Measurements from ENCODE around the gene CAMTA1.

Gene CAMTA1

DNA sequence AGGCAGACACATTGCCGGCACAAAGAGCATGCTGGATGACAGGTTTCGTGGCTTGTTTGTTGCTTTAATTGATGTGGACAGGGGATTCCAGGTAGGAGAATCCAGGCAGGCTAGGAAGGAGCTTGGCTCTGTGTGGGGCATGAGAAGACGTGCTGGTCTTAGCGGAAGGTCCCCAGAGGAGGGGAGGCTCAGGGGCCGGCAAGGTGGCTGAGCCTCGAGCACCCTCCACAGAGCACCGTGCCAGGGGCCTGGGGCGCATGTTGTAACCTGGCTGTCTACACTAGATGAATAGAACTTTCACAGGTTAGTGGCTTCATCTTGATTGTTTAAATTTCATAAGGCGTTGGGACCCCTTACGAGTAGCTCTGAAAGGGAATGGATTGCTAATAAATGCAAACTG is 223.1 kb downstream of the CAMTA1 start:
- Histone ChIP-seq H3K9ac (ENCODE audit: low read length) (no peak overlapping the region), H3K9me3 (ENCODE audit: low read length) (no peaks in the 10 kb centered on the region), H3K4me3 (ENCODE audit: low read depth in 1 of 2, low read length in 2 of 2) (no peak overlapping the region), H3K27ac (ENCODE audit: low read depth, low read length) (no peak overlapping the region), H3K4me1 (ENCODE audit: insufficient read depth, low read length) (no peaks in the 10 kb centered on the region), H3K27me3 (ENCODE audit: control insufficient read depth in 1 of 2, insufficient read depth in 2 of 2, low read length in 2 of 2) (no peaks in the 10 kb centered on the region), H3K36me3 (ENCODE audit: insufficient read depth, low read length) (no peaks in the 10 kb centered on the region)

DNA sequence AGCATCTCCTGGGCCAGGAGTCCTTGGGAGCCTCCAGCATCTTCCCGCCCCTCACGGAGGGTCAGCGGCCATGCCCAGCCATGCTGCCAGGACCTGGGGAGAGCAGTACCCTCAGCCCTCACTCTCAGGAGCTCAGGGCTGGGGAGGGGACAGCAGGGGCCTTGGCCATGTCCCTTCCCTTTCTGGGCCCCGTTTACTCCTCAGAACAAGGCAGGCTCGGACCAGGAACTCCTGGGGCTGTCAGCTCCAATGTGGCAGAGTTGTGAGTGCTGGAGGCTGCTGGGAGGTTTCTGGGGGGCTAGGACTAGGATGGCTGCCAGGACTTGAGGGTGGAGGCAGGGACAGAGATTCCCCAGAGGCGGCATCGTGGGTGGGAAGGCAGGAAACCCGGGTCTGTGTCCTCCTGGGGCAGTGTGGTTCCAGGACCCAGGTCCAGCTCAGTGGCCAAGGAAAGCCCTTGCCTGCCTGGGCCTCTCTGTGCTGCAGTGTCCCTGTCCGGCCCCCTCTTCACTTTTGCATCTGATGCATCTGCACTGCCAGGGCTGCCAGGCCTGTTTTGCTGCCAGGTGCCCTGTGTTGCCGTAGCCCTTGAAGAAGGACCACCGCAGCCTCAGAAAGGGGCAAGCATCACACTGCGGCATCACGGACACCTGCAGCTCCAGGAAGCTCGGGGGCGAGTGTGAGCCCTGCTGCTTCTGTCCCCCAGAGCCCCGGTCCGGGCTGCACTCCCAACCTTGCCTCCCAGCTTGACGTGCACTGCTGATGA is 223.9 kb downstream of the CAMTA1 start:
- Histone ChIP-seq H3K4me3 (ENCODE audit: low read depth in 1 of 2, low read length in 2 of 2) (no peak overlapping the region), H3K4me1 (ENCODE audit: insufficient read depth, low read length) (no peaks in the 10 kb centered on the region), H3K9ac (ENCODE audit: low read length) (no peak overlapping the region), H3K9me3 (ENCODE audit: low read length) (no peaks in the 10 kb centered on the region), H3K36me3 (ENCODE audit: insufficient read depth, low read length) (no peaks in the 10 kb centered on the region), H3K27me3 (ENCODE audit: control insufficient read depth in 1 of 2, insufficient read depth in 2 of 2, low read length in 2 of 2) (no peaks in the 10 kb centered on the region), H3K27ac (ENCODE audit: low read depth, low read length) (no peak overlapping the region)

DNA sequence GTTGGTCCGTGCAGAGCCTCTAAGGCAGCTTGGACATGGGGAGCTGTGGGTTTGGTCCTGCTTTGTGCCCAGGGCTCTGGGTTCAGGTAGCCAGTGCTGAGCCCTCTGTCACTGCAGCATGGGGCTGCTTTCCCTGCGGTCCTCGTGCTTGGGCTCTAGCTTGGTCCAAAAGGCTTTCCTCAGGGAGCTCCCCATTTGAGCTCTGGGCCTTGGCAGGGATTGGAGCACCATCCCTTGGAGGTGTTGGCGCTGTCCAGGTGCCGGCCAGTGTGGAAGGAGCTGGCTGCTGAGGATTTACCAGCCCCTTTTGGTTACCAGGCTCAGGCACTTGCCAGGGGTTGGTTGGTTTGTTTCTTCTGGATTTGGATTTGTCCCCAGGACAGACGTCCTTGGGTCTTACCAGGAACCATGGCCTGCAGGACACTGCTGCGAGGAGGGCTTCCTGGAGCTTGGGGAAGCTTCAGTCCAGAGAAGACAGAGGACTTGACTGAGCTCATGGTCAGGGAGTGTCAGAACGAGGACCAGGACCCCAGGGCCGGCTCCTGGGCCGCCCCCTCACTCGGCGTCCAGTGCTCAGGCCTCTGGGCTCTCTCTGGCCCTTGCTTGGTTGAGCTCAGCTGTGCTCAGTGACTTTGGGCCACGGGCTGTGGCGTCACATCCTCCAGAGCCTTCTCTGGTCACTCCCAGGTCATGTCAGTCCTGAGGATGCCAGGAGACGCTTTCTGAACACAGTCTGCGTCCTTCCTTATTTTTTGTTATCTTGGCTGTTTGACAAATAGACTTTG is 224.7 kb downstream of the CAMTA1 start:
- no peak overlapping the region for H3K4me3 ChIP-seq (ENCODE audit: low read depth in 1 of 2, low read length in 2 of 2)
- no peaks in the 10 kb centered on the region for H3K27me3 ChIP-seq (ENCODE audit: control insufficient read depth in 1 of 2, insufficient read depth in 2 of 2, low read length in 2 of 2)
- H3K4me1 ChIP-seq (ENCODE audit: insufficient read depth, low read length), result no peaks in the 10 kb centered on the region
- no peaks in the 10 kb centered on the region for H3K36me3 ChIP-seq (ENCODE audit: insufficient read depth, low read length)
- no peak overlapping the region for H3K9ac ChIP-seq (ENCODE audit: low read length)
- H3K27ac ChIP-seq (ENCODE audit: low read depth, low read length), result no peak overlapping the region
- no peaks in the 10 kb centered on the region for H3K9me3 ChIP-seq (ENCODE audit: low read length)

DNA sequence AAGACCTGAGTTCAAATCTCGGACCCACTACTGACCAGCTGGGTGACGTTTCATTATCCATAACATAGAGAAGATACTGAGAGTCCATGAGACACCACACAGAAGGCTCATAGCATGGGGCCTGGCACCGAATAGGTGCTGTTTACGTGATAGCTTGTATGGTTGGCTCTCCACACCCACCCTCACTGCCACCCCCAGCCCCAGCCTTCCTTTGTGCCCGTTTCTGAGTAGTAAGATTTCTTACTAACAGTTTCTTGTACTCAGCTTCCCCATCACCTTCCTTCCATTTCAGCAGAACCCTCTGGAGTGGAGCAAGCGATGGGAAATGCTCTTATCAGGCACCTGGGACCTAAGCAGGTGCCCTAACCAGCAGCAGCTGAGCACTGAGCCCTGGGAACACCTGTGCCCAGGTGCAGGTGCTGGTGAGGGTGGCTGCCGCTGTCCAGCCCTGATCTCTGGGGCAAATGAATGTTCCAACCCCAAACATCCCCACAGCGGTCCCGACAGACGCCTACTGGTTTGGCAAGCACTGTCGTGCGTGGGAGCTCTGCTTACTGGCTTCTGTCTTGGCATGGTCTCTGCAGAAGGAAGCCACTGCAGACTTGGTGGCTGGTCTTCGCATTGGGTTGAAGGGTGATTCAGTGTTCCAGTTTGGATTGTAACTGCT is 225.4 kb downstream of the CAMTA1 start:
- H3K9me3 ChIP-seq (ENCODE audit: low read length), result no peaks in the 10 kb centered on the region
- H3K27ac ChIP-seq (ENCODE audit: low read depth, low read length), result no peak overlapping the region
- H3K27me3 ChIP-seq (ENCODE audit: control insufficient read depth in 1 of 2, insufficient read depth in 2 of 2, low read length in 2 of 2), result no peaks in the 10 kb centered on the region
- H3K4me1 ChIP-seq (ENCODE audit: insufficient read depth, low read length), result no peaks in the 10 kb centered on the region
- no peak overlapping the region for H3K4me3 ChIP-seq (ENCODE audit: low read depth in 1 of 2, low read length in 2 of 2)
- no peak overlapping the region for H3K9ac ChIP-seq (ENCODE audit: low read length)
- no peaks in the 10 kb centered on the region for H3K36me3 ChIP-seq (ENCODE audit: insufficient read depth, low read length)

DNA sequence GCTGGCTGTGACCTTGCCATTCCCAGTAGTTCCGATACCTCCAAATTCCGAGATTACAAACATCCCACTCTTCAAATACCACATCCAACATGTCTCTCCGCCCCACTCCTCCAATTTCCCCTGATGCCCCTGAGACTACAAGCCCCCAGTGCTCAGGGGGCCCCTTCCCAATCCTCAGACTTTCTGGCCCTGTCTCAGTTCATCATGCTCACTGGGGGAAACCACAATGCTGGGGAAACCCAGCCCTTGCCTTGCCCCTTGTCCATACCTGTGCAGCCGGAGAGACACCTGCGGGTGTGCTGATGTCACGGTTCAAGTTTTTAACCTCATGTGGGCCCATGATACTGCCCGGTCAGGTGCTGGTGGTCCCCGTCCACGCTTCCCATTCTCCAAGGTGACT is 226.6 kb downstream of the CAMTA1 start:
- no peaks in the 10 kb centered on the region for H3K9me3 ChIP-seq (ENCODE audit: low read length)
- no peak overlapping the region for H3K4me3 ChIP-seq (ENCODE audit: low read depth in 1 of 2, low read length in 2 of 2)
- no peaks in the 10 kb centered on the region for H3K4me1 ChIP-seq (ENCODE audit: insufficient read depth, low read length)
- no peaks in the 10 kb centered on the region for H3K36me3 ChIP-seq (ENCODE audit: insufficient read depth, low read length)
- H3K27me3 ChIP-seq (ENCODE audit: control insufficient read depth in 1 of 2, insufficient read depth in 2 of 2, low read length in 2 of 2), result no peaks in the 10 kb centered on the region
- no peak overlapping the region for H3K9ac ChIP-seq (ENCODE audit: low read length)
- H3K27ac ChIP-seq (ENCODE audit: low read depth, low read length), result no peak overlapping the region

DNA sequence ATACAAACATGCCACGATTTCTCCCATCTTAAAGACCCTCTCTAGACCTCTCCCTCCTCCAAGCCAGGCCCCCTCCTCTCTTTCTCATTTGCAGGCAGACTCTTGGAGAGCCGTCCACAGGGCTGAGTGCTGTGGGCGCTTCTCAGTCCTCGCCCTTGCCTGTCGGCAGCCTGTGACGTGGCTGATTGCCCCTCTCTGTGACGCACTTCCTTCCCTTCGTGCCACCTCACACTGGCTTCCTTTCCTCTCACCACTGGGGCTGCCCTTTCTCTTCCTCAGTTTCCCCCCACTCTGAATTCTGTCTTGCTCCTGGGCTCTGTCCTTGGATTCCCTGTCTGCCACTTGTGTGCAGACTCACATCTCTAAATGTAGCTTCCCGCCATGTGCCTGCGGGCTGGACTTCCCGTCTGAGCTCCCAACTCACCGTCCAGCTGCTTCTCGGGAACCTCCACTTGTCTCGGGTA is 227.2 kb downstream of the CAMTA1 start:
- H3K9ac ChIP-seq (ENCODE audit: low read length), result no peak overlapping the region
- H3K36me3 ChIP-seq (ENCODE audit: insufficient read depth, low read length), result no peaks in the 10 kb centered on the region
- no peak overlapping the region for H3K27ac ChIP-seq (ENCODE audit: low read depth, low read length)
- no peaks in the 10 kb centered on the region for H3K9me3 ChIP-seq (ENCODE audit: low read length)
- no peaks in the 10 kb centered on the region for H3K27me3 ChIP-seq (ENCODE audit: control insufficient read depth in 1 of 2, insufficient read depth in 2 of 2, low read length in 2 of 2)
- no peaks in the 10 kb centered on the region for H3K4me1 ChIP-seq (ENCODE audit: insufficient read depth, low read length)
- no peak overlapping the region for H3K4me3 ChIP-seq (ENCODE audit: low read depth in 1 of 2, low read length in 2 of 2)

DNA sequence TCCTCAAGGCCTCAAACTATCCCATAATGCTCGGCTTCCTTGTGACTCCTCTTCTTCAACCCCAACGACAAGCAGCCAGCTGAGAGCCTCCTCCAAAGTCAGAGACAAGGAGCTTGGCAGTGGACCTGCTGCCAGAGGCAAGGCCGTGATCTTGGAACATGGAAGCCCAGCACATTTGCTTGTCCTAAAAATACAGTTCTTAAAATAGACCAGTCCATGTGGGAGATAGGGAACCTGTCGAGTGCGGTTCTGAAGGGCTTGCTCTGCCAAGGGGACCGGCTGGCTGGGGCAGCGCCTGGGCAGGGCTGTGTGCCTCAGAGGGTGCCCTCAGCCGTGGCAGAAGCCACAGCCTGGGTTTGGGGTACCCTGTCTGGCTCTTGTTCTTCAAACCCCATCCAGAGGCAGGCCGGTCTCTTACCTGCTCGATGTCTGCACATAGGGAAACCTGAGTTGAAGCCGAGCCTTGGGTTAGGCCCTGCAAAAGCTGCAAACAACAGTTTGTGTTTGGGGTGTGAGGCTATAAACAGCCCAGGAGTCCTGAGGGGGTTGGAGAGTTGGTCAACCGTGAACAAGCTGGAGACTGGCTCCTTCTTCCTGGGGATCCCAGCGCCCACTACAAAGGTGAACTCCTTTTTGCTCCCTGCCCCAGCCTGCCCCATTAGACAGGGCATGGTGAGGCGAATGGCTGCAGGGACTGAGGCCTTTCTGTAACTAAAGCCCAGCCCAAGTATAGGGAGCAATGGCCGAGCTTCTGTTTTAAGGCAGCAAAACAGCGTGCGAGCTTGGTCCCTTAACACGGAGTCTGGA is 228.8 kb downstream of the CAMTA1 start:
- no peak overlapping the region for H3K4me3 ChIP-seq (ENCODE audit: low read depth in 1 of 2, low read length in 2 of 2)
- H3K4me1 ChIP-seq (ENCODE audit: insufficient read depth, low read length), result no peaks in the 10 kb centered on the region
- no peaks in the 10 kb centered on the region for H3K9me3 ChIP-seq (ENCODE audit: low read length)
- H3K27me3 ChIP-seq (ENCODE audit: control insufficient read depth in 1 of 2, insufficient read depth in 2 of 2, low read length in 2 of 2), result no peaks in the 10 kb centered on the region
- no peak overlapping the region for H3K27ac ChIP-seq (ENCODE audit: low read depth, low read length)
- H3K36me3 ChIP-seq (ENCODE audit: insufficient read depth, low read length), result no peaks in the 10 kb centered on the region
- H3K9ac ChIP-seq (ENCODE audit: low read length), result no peak overlapping the region

DNA sequence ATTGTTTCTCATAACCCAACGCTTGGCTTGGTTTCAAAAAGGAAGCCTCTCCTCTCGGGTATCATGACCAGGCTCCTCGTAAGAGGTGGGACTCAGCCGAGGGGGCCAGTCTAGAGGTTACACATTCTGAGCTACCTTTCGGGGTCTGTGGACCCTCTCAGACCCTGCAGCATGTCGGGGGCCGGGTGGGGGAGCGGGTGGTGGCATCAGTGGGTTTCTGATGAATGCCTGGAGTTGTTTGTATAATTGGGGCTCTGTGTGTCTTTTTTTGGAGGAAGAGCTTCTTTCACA is 229.3 kb downstream of the CAMTA1 start:
- no peak overlapping the region for H3K9ac ChIP-seq (ENCODE audit: low read length)
- no peaks in the 10 kb centered on the region for H3K36me3 ChIP-seq (ENCODE audit: insufficient read depth, low read length)
- no peaks in the 10 kb centered on the region for H3K9me3 ChIP-seq (ENCODE audit: low read length)
- H3K4me1 ChIP-seq (ENCODE audit: insufficient read depth, low read length), result no peaks in the 10 kb centered on the region
- H3K27me3 ChIP-seq (ENCODE audit: control insufficient read depth in 1 of 2, insufficient read depth in 2 of 2, low read length in 2 of 2), result no peaks in the 10 kb centered on the region
- no peak overlapping the region for H3K27ac ChIP-seq (ENCODE audit: low read depth, low read length)
- H3K4me3 ChIP-seq (ENCODE audit: low read depth in 1 of 2, low read length in 2 of 2), result no peak overlapping the region

DNA sequence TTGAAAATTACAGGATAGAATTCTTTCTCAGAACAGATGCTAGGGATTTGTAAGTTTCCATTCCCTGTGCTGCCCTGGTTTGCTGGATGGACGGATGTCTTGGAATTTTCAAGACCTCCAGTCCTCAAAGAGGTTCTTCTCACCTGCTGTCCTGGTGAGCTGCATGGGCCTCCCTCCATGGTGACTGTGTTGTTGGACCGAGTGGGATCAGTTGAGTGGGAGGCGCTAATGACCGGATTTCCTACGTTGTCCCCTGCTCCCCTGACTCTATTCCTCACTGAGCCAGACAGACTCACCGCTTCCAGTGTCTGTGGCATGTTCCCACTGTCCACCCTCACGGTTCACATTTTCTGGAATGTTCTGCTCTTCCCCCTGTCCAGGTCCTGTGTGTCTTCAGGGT is 229.8 kb downstream of the CAMTA1 start:
- no peak overlapping the region for H3K27ac ChIP-seq (ENCODE audit: low read depth, low read length)
- H3K9me3 ChIP-seq (ENCODE audit: low read length), result no peaks in the 10 kb centered on the region

DNA sequence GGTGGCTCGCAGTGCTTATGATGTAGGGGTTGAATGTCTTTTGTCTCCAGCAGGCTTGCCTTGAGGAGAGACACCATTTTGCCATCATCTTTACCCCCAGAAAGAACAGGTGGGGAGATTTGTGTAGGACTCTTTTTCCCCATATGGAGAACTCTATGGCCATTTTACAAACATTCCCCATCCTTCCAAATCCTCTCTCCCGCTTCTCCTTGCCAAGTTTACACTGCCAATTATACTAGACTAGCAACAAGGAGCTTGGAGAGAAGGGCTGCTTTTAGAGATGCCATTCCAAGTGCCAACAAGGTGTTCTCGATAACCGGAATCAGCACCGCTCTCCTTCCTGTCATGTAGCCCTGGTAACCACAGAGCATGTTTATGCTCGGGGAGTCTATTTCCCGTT is 233.1 kb downstream of the CAMTA1 start:
- Histone ChIP-seq H3K27ac (ENCODE audit: low read depth, low read length) (no peak overlapping the region), H3K4me3 (ENCODE audit: low read depth in 1 of 2, low read length in 2 of 2) (no peak overlapping the region), H3K9ac (ENCODE audit: low read length) (no peak overlapping the region), H3K36me3 (ENCODE audit: insufficient read depth, low read length) (no peaks in the 10 kb centered on the region), H3K9me3 (ENCODE audit: low read length) (no peaks in the 10 kb centered on the region), H3K4me1 (ENCODE audit: insufficient read depth, low read length) (no peaks in the 10 kb centered on the region), H3K27me3 (ENCODE audit: control insufficient read depth in 1 of 2, insufficient read depth in 2 of 2, low read length in 2 of 2) (peaks cover 0 to 6% of the 10 kb centered on the region in 2 donors)

More for the DNA sequence above, 229.8 kb downstream of the CAMTA1 start:
- H3K4me1 ChIP-seq (ENCODE audit: insufficient read depth, low read length), result no peaks in the 10 kb centered on the region
- no peaks in the 10 kb centered on the region for H3K27me3 ChIP-seq (ENCODE audit: control insufficient read depth in 1 of 2, insufficient read depth in 2 of 2, low read length in 2 of 2)
- H3K9ac ChIP-seq (ENCODE audit: low read length), result no peak overlapping the region
- no peaks in the 10 kb centered on the region for H3K36me3 ChIP-seq (ENCODE audit: insufficient read depth, low read length)
- H3K4me3 ChIP-seq (ENCODE audit: low read depth in 1 of 2, low read length in 2 of 2), result no peak overlapping the region

DNA sequence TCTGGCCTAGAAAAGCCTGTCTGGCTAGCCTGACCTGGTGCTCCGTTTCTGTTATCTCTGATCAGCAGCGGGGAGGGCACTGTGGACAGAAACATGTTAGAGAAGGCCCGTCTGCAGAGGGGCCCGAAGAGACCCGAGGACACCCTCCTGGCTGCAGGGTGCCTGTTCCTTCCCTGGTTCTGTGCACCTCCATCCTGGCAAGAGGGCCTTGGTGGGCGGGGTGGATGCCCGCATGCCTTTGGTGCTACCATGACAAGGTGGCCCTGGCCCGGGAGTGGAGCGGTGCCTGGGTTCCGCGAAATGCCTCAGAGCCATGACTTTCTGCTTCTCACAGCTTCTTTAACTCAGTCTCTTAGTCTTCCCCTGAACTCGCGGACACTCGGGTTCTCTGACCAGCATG is 233.6 kb downstream of the CAMTA1 start:
- H3K4me3 ChIP-seq (ENCODE audit: low read depth in 1 of 2, low read length in 2 of 2), result no peak overlapping the region
- no peak overlapping the region for H3K27ac ChIP-seq (ENCODE audit: low read depth, low read length)
- no peaks in the 10 kb centered on the region for H3K36me3 ChIP-seq (ENCODE audit: insufficient read depth, low read length)
- no peaks in the 10 kb centered on the region for H3K4me1 ChIP-seq (ENCODE audit: insufficient read depth, low read length)
- H3K27me3 ChIP-seq (ENCODE audit: control insufficient read depth in 1 of 2, insufficient read depth in 2 of 2, low read length in 2 of 2), result peaks cover 0 to 6% of the 10 kb centered on the region in 2 donors
- no peak overlapping the region for H3K9ac ChIP-seq (ENCODE audit: low read length)
- H3K9me3 ChIP-seq (ENCODE audit: low read length), result no peaks in the 10 kb centered on the region

All from muscle layer of colon (tissue), 2 donors.